Jurkat, Clone E6-1 (cell line): ENCODE data around the gene STK24.

Source experiments
- DNase-seq: peaks from one replicate; pipeline ENCODE4 v3.0.0-alpha.2; 2011; ENCODE audit warnings: low read depth, low spot score
- H3K4me3 ChIP-seq: 2 replicates; pipeline ENCODE4 v1.5.1; 2011; ENCODE audit warnings: mild to moderate bottlenecking, low read length, control low read depth, moderate library complexity

The STK24 gene

DNA sequence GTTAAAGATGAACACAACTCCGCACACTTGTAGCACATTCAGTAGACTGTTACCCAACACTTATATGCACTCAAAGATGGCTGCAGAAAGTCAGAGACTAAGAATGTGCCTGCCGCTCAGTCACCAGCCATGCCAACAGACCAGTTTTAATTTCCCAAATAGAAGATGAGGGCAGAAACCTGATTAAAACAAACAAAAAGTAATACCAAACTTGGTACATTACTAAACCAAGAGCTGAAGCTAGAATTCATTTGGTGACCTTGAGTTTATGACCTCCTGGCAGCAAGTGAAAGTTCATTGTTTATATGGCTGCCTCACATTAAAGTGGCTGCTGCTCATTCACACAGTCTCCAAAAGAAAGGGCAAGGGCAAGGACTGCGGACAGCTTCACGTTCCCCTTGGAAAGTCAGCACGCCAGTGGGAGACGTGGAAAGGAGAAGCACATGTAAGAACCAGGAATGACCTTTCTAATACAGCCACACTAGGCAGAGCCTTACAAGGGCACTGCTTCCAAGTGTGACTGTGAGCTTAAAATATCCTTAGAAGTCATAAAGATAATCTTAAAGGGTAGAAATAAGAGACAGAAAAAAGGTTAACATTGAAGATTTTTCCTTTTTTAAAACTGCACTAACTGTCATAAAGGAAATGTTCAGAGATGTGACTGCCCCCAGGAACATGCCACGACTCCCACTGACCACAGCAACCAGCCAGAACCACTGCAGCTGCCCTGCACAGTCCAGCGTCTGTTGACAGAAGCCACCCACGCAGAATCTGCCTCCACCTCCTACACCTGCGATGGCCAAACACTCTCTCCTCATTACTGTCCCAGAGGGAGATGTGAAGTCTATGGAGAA is 73.5 kb downstream of the STK24 start:
- no peak overlapping the region for H3K4me3 ChIP-seq
- DNase-seq, result no peak

DNA sequence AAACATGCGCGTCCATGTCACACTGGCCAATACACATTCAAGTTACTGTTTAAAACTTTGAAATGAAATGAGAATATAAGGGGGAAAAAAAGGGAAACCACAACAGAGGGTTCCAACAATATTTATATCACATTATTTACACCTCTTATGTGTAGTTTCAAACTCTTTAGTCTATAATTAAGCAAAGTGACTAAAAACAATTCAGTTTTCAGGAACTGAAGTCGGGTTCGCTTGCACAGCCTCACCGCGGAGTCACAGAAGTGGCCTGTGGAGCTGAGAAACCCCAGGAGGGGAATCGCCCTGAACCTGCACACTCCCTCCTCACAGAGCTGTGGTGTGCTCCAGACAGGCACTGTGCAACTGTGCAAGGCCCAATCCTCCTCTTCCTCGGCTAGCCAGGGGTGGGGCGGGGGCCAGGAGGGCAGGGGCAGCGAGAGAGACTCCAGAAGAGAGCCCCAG is 75.9 kb downstream of the STK24 start:
- no peak overlapping the region for H3K4me3 ChIP-seq
- DNase-seq, result no peak

DNA sequence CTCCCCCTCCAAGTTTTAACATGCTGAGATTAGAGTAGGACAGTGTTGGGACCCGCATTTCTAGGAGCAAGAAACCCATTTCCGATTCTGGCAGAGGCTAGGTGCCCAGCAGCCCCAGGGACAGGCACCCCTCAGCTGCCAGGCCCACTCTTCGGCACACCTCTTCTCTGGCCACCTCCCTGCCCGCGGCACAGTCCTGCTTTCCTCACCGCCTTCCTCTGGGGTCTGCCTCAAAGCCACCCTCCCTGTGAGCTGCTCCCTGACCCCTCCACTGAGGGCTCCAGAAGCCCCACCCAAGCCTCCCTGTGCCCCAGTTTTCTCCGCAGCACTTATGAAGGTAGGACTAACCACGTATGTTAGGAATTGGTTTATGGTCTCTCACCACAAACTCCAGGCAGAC is 79.9 kb downstream of the STK24 start:
- H3K4me3 ChIP-seq, result no peak overlapping the region
- DNase-seq, result no peak

DNA sequence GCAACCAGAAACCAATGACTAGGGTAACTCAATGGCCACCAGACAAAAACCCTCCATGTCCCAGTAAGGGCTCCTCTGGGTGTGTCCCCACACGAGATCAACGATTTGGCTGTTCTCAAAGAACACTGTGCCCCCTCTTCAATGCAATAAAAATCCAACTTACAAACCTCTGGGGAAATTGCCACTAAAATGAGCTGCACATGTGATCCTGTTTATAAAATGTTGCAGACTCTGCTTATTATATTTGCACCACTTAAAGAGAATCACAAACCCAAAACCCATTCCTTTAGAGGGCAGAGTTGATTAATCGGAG is 80.5 kb downstream of the STK24 start:
- no peak for DNase-seq
- no peak overlapping the region for H3K4me3 ChIP-seq

DNA sequence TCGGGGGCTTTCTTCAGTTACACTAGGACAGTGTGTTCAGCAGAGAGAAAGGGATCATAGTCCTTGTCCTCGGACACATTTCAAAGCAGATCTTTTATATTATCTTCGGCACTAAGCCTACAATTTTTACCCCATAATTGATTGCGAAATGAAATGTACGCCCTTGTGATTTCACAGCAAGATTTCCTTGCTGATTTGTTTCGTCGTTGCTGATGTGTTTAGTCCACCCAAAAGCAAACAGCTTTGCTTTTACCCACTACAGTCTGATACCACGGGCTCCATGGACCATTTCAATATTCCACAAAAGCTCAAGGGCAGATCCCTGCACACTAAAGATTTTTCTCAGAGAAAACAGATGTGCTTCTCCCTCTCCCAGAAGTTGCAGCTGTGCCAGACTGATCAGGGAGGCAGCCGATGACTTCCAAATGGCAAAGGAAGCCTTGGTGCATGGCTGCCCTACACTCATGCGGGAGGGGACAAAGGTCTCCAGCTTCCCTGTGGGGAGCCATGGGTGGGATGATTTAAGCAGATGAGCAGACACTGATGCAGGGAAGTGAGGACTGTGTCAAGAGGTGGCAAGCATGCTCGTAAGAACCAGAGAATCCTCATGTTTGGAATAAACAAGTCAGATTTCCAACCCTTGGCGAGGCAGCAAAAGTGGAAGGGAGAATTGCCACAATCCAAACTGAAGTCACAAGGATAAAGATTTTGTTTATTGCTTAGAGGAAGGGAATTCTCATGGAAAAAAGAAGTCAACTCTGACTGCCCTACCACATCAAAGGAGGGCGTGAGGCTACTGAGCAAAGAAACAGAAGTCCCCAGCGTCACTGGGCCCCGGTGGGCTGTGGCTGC is 81.1 kb downstream of the STK24 start:
- no peak overlapping the region for H3K4me3 ChIP-seq
- DNase-seq, result no peak

DNA sequence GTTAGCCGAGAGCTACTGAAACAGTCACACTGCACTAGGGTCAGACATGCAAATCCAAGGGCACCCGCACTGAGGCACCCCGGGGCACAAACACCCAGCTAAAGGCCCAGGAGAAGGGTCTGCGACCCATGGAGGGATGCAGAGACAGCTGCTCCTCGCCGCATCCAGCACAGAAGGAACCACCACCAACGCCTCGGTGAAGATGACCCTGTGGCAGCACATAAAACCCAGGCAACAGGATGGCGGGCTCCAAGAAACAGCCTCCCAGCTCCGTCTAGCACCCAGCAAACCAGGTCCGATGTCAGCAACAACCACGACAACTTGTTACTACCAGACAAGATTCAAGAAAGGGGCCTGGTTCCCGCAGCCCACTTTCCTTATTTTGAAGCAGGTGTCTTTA is 82.1 kb downstream of the STK24 start:
- DNase-seq, result no peak

DNA sequence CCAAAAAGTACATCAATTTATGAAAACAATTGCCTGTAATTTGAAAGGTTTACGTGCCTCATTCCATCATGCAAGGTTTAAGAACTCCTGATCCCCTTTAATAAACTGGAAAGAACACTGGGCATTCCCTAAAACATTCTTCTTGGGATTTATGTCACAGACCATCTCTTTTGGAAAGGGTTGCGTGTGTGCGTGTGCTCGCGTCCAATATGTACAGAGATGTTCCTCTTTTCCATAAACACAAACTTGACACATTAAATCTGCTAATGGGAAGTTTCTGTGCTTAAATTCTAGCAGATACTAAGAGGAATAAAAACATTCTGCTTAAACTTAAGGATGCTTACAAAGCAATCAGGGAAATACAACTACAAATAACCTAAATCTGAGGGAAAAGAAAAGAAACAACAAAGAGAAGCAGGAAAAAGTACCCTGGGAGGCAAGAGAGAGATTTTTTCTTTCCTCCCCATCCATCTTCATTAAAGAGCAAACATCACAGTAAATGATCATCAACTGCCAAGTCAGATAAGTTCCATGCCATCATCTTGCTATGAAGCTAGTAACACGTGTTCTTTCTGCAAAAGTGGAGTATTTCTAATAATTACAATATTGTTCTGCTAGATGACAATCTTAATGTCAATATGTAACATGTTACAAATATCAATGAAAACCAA is 83.7 kb downstream of the STK24 start:
- H3K4me3 ChIP-seq, result no peak overlapping the region
- no peak for DNase-seq

More for the DNA sequence above, 82.1 kb downstream of the STK24 start:
- no peak overlapping the region for H3K4me3 ChIP-seq

DNA sequence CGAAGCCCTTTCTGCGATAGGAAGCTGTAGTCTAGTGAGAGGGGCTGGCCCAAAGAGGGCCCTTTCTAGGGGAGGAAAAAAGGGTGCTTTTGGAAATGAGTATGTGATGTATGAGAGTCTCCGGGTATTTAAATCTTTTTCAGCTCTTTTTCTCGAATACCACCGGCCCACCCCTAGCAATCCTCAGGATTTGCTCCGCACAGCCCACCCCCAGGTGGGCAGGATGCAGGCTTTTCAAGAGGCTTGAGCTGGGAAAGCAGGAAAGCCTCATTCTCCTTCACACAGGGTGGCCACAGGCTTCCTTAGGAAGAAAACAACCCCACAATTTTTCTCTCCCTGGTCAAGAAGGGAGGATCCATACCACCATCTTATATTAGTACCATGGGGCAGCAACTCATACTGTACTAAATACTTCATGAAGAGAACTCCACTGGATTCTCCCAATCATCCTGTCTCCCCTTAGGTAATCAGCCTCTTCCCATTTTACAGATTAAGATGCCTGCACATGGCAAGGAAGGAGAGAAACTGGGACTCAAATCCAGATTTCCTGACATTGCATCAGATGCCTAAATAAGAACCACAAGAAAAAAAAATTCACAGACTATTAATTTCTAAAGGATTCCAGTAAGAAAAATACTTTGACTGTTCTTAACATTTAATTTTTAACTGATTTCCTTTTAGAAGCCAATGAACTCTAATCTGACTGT is 84.4 kb downstream of the STK24 start:
- no peak for DNase-seq
- no peak overlapping the region for H3K4me3 ChIP-seq

DNA sequence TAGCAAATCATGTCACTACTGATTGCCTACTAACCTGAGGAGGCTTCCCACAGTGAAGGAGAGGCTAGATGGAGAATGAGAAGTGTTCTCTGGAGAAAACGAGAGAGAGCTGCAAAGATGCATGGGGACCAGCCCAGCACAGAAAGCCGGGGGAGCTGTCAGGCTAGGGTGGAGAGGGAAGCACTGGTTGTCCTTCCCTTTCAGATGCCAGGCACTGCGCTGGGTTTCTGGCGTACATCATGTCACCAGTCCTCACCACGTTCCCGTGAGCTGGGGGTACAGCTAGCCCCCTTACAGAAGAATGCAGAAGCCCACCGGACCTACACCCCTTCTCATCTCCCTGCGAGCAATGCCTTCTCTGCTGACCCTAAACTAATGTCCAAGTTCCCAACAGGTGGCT is 86.0 kb downstream of the STK24 start:
- H3K4me3 ChIP-seq, result no peak overlapping the region
- no peak for DNase-seq

DNA sequence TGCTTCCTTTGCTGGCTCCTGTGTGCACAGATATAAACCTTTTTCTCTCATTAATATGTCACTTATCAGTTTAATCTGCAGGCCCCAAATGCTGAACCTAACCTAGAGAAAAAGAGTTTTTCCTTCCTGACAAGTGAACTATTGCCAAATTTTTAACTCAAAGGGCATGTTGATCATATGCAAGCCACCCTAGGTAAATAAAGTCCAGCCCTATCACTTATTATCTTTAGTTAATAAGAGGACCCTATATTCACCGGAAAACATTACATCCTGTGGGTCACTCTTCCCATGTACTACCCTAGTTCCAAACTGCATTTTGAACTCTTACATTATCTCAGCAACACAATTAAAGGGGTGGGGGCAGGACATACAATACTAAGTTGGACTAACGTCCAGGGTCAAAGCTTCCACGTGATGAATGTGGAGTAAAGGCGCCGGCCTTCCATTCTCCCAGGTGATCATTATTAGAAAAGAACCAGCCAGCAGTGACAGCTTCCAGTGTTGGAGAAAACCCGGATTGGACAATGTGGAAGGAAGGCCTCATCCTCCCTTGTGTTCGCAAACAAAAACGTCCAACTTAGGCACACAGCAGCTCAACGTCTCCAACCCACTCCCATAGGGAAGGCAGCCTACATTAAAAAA is 86.6 kb downstream of the STK24 start:
- DNase-seq, result no peak
- H3K4me3 ChIP-seq, result no peak overlapping the region

DNA sequence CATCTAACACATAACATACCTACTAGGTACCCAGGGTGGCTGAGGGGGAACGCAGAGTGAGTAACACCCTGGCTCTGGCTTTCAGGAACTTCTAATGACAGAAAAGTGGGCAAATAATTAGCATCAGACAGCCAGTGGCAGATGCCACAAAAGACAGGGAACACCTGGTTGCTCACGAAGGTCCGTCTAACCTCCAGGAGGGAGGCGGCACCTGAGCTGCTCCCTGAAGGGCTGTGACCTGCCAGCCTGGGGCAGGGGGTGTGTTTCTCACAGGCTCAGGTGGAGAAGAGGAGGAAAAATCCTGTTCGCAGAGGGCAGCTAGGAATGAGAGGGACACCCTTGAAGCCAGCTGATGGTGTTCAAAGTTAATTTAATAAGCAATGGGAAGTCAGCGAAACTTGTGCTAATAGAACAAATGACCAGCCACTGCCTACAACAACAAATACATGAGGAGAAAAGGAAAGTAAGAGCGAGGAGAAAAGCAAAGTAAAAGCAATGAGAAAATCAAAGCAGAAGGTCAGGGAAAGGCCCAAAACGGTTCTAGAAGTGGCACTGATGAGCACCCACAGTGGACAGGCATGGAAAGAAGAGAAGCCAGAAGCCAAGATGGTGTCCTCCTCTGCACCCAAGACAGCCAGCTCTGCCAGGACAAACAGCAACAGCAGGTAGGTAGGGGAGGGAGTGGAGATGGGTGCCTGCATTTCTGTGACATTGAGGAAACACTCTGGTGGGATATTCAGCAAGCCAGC is 87.3 kb downstream of the STK24 start:
- H3K4me3 ChIP-seq, result no peak overlapping the region

DNA sequence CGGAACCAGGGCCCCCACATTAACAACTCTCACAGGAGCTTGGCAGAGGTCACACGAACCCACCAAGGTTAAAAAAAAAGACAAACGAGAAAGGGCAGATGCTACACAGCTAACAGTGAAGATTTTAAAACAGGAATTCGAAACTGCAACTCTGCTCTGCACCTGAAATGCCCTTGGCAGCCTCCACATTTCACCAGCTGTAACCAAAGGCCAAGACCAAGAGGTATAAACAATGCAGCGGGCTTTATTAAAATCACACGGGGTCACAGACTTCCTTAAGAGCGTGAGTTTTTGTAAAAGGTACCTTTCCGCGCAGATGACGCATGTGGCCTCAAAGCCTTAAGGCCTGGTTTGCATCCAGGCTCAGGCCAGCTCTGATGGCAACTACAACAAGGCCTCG is 88.2 kb downstream of the STK24 start:
- no peak overlapping the region for H3K4me3 ChIP-seq
- DNase-seq, result no peak

More for the DNA sequence above, 87.3 kb downstream of the STK24 start:
- DNase-seq, result no peak

DNA sequence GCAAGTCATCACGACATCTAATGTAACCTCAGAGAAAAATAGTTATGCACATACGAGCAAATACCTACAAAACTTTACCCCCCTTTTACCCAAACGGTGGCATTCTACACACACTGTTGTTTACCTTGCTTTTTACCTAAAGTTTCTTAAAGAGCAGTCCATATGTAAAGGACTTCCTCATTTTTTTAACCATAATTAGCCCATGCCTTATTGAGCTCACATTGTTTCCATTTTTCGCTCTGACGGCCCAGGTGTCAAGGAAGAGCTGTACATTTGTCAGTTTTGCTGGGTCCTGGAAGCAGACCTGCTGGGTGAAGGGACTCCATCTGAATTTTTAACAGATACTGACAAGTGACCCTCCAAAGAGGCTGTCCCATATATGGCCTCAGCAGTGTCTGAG is 89.4 kb downstream of the STK24 start:
- H3K4me3 ChIP-seq, result no peak overlapping the region
- no peak for DNase-seq

DNA sequence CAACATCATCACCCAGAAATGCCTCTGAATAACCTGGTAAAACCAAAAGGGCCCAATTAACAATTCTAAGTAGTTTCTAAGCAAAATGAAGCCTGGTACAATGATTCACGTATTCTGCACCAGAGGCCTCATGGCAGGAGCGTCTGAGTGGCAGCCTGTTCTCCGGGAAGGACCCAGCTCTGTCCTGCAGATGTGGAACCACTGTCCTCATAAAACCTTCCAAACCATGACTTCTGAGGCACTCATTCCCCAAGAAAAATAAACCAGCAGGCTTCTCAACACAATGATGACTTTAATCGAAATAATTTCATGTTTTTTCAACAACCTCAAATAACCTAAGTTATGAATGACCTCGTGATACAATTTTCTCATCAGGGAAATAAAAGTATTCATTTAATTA is 89.9 kb downstream of the STK24 start:
- DNase-seq, result no peak
- H3K4me3 ChIP-seq, result no peak overlapping the region

DNA sequence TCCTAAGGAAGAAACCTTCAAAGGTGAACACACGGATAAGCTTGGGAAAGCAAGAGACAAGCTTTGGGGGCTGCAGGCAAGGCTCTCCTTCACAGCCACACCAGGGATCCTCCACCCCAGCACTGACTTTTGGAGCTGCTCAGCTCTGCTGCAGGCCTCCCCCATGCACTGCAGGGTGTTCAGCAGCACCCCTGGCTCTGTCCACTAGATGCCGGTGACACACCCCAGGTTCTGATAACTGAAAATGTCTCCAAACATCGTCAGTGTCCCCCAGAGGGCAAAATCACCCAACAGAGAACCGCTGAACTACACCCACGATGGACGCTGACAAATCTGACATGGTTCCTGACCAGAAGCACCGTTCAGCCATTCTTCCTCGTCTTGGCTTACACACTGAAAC is 90.5 kb downstream of the STK24 start:
- no peak for DNase-seq
- no peak overlapping the region for H3K4me3 ChIP-seq

DNA sequence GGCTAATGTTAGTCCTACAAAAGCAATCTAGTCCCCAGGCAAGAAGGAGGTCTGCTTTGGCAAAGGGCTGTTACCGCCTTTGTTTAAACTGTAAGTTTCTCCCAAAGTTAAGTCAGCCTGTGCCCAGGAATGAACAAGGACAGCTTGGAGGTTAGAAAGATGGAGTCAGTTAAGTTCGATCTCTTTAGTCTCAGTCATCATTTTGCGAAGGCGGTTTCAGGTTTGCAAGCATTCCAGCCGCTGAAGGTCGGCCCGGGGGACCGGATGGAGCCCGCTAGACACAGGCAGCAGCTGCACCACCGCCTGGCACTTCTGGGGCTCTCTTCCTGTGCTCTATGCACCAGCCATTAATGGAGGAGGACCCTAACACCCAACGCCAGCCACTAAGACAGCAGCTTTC is 91.3 kb downstream of the STK24 start:
- H3K4me3 ChIP-seq, result no peak overlapping the region
- DNase-seq, result no peak

DNA sequence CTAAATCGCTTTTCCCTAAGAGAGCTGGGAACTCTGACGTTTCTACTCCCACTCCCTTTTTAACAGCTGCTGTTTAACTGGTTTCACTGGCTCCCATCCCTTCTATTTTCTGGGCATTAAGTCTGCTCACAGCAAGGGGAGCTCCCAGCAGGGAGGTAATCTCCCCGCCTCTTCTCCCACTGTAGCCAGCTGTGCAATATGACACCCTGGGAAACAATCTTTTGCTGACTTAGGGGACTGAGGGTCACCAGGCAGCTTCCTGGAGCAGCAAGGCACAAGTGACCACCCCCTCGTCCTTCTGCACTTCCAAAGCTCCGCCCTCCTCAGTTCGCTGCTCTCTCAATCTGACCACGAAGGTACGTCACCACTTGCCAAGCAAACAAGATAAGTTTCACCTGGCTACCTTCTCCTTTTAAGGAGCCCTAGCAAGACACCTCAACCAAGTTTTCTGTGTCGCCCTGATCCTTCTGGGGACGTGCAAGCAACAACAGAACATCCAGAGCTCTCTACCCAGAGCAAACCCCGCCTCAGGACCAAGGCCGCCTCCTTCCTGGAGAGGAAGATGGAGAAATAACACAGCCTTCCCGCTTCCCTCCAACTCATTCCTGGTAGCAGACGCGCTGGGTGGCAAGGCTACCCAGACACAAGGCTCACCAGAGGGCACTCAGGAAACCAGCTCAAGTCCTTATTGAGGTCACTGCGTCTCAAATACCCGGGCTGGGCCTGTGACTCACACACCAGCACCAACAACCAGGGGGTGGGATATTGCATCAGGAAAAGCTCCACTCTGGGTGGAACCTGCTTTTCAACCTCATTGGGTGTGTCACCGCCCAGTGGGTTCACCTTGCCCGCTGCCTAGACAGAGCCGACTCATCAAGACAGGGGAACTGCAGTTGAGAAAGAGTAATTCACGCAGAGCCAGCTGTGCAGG is 92.4 kb downstream of the STK24 start:
- no peak for DNase-seq

More for the DNA sequence above, 92.4 kb downstream of the STK24 start:
- no peak overlapping the region for H3K4me3 ChIP-seq
